Thyroid gland (tissue), 4 donors: Measurements from ENCODE around the gene FXR2. TPM values are rescaled to one million over a fixed set of nuclear protein-coding genes. Genes with fewer than 3 reads are reported as not detected.
A peak's percentile ranks its signal among the peaks of the same experiment; 100 is the strongest.

Experiments used
- DNase-seq, 2 donors: peaks; one replicate each; pipeline ENCODE4 v3.0.0-alpha.2; 2019
- H3K27ac ChIP-seq, 3 donors: fragments of 200-600 bp; sonication (generic); 1 replicate in 2 of 3; 2 replicates in 1 of 3; pipeline ENCODE4 v1.5.1; 2016 to 2019; ENCODE audit warnings: mild to moderate bottlenecking in 1 of 3, moderate library complexity in 1 of 3
- H3K27me3 ChIP-seq: fragments of 200-600 bp; sonication (generic); one replicate; pipeline ENCODE4 v1.5.1; 2019
- H3K36me3 ChIP-seq, 2 donors: fragments of 200-600 bp; sonication (generic); one replicate each; pipeline ENCODE4 v1.5.1; 2016 to 2019
- H3K4me1 ChIP-seq, 2 donors: fragments of 200-600 bp; sonication (generic); one replicate each; pipeline ENCODE4 v1.5.1; 2017 to 2019
- H3K4me3 ChIP-seq, 3 donors: fragments of 200-600 bp; sonication (generic); replicated peaks in 1 of 3; 1 replicate in 2 of 3; 2 replicates in 1 of 3; pipeline ENCODE4 v1.5.1; 2016; ENCODE audit warnings: mild to moderate bottlenecking in 1 of 3
- H3K9me3 ChIP-seq: fragments of 200-600 bp; sonication (generic); one replicate; pipeline ENCODE4 v1.5.1; 2017
- CTCF ChIP-seq, 6 experiments: fragments of 200-600 bp in 3 of 6; fragments of 450-650 bp in 3 of 6; sonication (generic) in 3 of 6; IDR thresholded peaks; one replicate each; pipeline ENCODE4 v1.5.1; 2016 to 2019; ENCODE audit warnings: antibody characterized with exemption in 6 of 6, mild to moderate bottlenecking in 2 of 6, inconsistent platforms in 1 of 6, moderate library complexity in 1 of 6
- POLR2A ChIP-seq, 2 donors: fragments of 450-650 bp; IDR thresholded peaks; one replicate each; pipeline ENCODE4 v1.6.1; 2017; ENCODE audit warnings: antibody characterized with exemption in 2 of 2, mild to moderate bottlenecking in 2 of 2, moderate library complexity in 1 of 2
- WGBS, 2 donors: methylation state at CpG; one replicate each; pipeline ENCODE4 v1.1.5; 2017; 5-methylcytosine and 5-hydroxymethylcytosine counted together
- intact Hi-C: fragments of 100-400 bp; cut with DNase I; formaldehyde crosslinking; loops from one replicate; pipeline ENCODE4 v1.15.1; 2023
- total RNA-seq, 4 donors: library from RNA; depleted of rRNA; stranded (reverse); fragments of >200 nt; gene quantifications; one replicate each; pipeline ENCODE4 v1.2.3, GENCODE V29; 2016

The FXR2 gene
- total RNA-seq, 4 donors from 2014 or later: 27.6 to 37.5 (median 28.6) TPM

- TF ChIP-seq POLR2A (IDR thresholded peaks at IDR 0.05): no peak
- no peak for TF ChIP-seq CTCF (IDR thresholded peaks at IDR 0.05)
- H3K4me3 ChIP-seq: no peak overlapping the region
- intact Hi-C loops: no loop called here
These were observed 38.0 kb upstream of the FXR2 start for GRCh38 chr17:7652388-7653356.

GRCh38 chr17:7651665-7652387 is 37.1 kb upstream of the FXR2 start:
- Histone ChIP-seq H3K27me3 (no peaks in the 10 kb centered on the region), H3K4me1 (peaks cover 17 to 20% of the 10 kb centered on the region in 2 donors), H3K36me3 (no peaks in the 10 kb centered on the region), H3K9me3 (no peaks in the 10 kb centered on the region), H3K4me3 (peak overlapping the region; percentile 3 to 44 (median 11)), H3K27ac (peak overlapping the region in 2 of 3 donors; percentile 20 to 50)
- DNase-seq: peak; percentile 11 to 37
- WGBS, 2 donors: 9 to 22% methylated on average over 2 to 16 of the region's 54 CpGs
- intact Hi-C loops: no loop called here
- TF ChIP-seq CTCF (IDR thresholded peaks at IDR 0.05): no peak
- no peak for TF ChIP-seq POLR2A (IDR thresholded peaks at IDR 0.05)

More at GRCh38 chr17:7652388-7653356, 38.0 kb upstream of the FXR2 start:
- H3K27ac ChIP-seq: no peak overlapping the region
- no peaks in the 10 kb centered on the region for H3K27me3 ChIP-seq
- WGBS, 2 donors: 68 to 70% methylated on average over 11 to 12 of the region's 12 CpGs
- DNase-seq: peak; percentile 24 to 29
- H3K4me1 ChIP-seq: peaks cover 17 to 20% of the 10 kb centered on the region in 2 donors
- no peaks in the 10 kb centered on the region for H3K9me3 ChIP-seq
- H3K36me3 ChIP-seq: no peaks in the 10 kb centered on the region

GRCh38 chr17:7651097-7651664 is 36.5 kb upstream of the FXR2 start:
- H3K36me3 ChIP-seq: no peaks in the 10 kb centered on the region
- peak overlapping the region in 2 of 3 donors; percentile 20 to 50 for H3K27ac ChIP-seq
- DNase-seq: no peak
- no peaks in the 10 kb centered on the region for H3K9me3 ChIP-seq
- no peaks in the 10 kb centered on the region for H3K27me3 ChIP-seq
- peaks cover 17 to 20% of the 10 kb centered on the region in 2 donors for H3K4me1 ChIP-seq
- intact Hi-C loops: no loop called here
- peak overlapping the region; percentile 3 to 44 (median 11) for H3K4me3 ChIP-seq
- 1 to 2% methylated on average over 22 to 35 of the region's 45 CpGs for WGBS, 2 donors
- no peak for TF ChIP-seq CTCF (IDR thresholded peaks at IDR 0.05)

- no peaks in the 10 kb centered on the region for H3K36me3 ChIP-seq
- peak within 1 kb of the TSS; percentile 11 to 44 (median 15) for H3K4me3 ChIP-seq
- H3K27me3 ChIP-seq: no peaks in the 10 kb centered on the region
- peaks cover 17 to 20% of the 10 kb centered on the region in 2 donors for H3K4me1 ChIP-seq
- no peak for TF ChIP-seq POLR2A (IDR thresholded peaks at IDR 0.05)
- TF ChIP-seq CTCF (IDR thresholded peaks at IDR 0.05): no peak
- H3K27ac ChIP-seq: peak within 1 kb of the TSS in 2 of 3 donors; percentile 20 to 50
- WGBS, 2 donors: 3 to 4% methylated on average over 10 to 22 of the region's 34 CpGs
- peak; percentile 75 to 85 for DNase-seq
- no peaks in the 10 kb centered on the region for H3K9me3 ChIP-seq
- intact Hi-C loops: no loop called here
These were observed 35.9 kb upstream of the FXR2 start, which contains the start of gene ATP1B2 for GRCh38 chr17:7650509-7651096. TSS of gene ATP1B2 (plus strand) at chr17:7650926. CDS start at chr17:7651519, 593 bp downstream.
